ENCODE data around the gene HHIPL2.

GRCh38 chr1:222547944-222548671 lies at the start of gene HHIPL2:
- TF ChIP-seq, protein P1, sequence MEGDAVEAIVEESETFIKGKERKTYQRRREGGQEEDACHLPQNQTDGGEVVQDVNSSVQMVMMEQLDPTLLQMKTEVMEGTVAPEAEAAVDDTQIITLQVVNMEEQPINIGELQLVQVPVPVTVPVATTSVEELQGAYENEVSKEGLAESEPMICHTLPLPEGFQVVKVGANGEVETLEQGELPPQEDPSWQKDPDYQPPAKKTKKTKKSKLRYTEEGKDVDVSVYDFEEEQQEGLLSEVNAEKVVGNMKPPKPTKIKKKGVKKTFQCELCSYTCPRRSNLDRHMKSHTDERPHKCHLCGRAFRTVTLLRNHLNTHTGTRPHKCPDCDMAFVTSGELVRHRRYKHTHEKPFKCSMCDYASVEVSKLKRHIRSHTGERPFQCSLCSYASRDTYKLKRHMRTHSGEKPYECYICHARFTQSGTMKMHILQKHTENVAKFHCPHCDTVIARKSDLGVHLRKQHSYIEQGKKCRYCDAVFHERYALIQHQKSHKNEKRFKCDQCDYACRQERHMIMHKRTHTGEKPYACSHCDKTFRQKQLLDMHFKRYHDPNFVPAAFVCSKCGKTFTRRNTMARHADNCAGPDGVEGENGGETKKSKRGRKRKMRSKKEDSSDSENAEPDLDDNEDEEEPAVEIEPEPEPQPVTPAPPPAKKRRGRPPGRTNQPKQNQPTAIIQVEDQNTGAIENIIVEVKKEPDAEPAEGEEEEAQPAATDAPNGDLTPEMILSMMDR (conservative IDR thresholded peaks at IDR 0.05 in 1 of 2, IDR thresholded peaks at IDR 0.05 in 1 of 2; ENCODE audit: extremely low read depth in 1 of 2, insufficient read depth in 1 of 2, low read depth in 1 of 2, low read length in 2 of 2) = no peak
- TF ChIP-seq EZH2 (IDR thresholded peaks at IDR 0.05; ENCODE audit: borderline replicate concordance, low read length) = no peak
